HG03135 (cell line): ENCODE data around the gene CPEB4.

Experiments used
- ATAC-seq: cut with Tn5 transposase; IDR thresholded peaks from one replicate; pipeline ENCODE4 v1.9.1; 2021; ENCODE audit warnings: mild to moderate bottlenecking, moderate library complexity; ENCODE audit not compliant: unreplicated experiment

CPEB4 gene

DNA sequence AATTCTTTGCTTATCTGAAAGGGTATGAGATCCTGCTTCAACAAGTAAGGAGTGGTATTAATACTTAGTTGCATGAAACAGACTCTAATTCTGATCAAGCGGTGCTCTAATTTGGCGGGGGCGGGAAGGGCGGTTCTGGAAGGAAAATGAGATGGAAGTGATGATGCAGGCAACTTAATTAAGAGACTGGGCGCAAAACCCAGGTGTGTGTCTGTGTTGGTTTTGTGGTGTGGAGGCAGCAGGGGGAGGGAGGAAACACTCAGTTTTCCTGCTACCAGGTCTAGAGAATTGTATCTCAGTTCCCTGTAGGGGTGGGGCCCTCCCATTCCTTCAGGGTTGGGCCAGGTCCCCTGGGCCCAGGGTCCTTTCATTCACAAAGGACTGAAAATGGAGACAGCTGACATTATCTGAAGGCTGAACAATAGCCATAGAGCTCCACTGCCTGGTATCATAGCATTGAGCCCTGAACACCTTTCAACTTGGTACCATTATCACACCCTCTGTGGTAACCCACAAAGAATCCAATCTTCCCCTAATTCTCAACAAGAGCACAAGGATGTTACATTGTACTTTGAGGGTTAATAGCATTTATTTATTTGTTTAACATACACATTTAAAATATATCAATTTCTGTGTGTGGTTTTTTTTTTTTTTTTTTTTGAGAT is 83.7 kb downstream of the CPEB4 start:
- ATAC-seq = no peak

GRCh38 chr5:173972607-173972924 is 84.4 kb downstream of the CPEB4 start:
- ATAC-seq = no peak

GRCh38 chr5:173972925-173973615 is 84.9 kb downstream of the CPEB4 start:
- ATAC-seq = peak; percentile 82

DNA sequence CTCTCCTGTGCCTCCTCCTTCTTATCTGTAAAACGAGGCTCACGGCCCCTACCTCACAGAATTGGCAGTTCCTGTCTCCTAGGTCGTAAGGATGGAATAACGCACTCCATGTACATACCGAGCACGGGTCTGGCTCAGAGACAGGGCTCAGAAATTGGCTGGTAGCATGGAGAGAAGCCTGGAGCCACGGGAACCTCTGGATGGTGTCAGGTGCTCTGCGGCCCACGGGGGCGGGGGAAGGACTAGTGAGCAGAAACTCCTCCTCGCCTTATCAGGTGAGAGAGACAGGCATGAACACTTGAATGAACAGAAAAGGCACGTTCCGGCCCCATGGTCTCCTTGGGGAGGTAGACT is 85.4 kb downstream of the CPEB4 start:
- no peak for ATAC-seq

- ATAC-seq = no peak
These were observed 86.6 kb downstream of the CPEB4 start for GRCh38 chr5:173974688-173975239.

DNA sequence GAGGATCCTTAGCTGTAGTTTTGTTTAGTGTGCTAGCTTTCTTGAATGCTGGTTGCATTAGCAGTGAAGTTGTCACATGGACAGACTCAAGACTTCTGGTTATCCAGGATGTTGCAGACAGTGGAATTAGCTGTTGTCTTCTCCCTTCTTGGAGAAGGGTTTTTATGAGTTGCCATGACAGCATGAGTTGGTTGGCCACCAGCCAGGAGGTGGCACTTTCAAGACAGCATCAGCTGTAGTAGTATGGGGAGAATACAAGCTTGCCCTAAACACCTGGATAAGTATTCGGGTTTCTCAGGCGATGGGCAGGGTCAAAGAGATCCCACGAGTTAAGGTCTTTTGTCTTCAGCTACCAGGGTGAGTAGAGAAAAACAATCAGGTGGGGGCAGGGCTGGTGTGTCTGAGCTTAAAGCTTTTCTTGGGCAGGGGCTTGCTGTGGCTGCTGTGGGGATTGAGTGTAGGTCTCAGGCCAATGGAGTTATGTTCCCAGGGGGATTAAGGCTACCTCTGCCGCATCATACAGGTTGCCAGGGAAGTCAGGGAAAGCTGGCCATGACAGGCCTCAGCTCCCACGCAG is 93.1 kb downstream of the CPEB4 start:
- no peak for ATAC-seq

DNA sequence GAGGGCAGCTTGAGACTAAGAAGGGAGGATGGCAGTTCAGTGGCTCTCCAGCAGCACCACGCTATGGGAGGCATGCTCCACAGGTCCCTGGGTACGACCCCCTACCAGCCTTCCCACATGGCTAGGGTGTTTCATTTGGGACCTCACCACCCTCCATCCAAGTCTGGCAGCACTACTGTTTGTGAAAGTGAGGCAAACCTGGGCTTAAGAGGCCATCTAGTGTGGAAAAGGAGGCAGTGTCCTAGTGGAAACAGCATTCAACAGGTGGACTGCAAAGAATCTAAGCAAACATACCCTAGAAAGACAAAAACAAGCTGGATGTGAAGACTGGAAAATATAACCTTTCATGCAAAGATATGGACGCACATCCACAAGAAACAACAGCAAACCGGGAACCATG is 96.1 kb downstream of the CPEB4 start:
- no peak for ATAC-seq

- ATAC-seq = no peak
These were observed 100.6 kb downstream of the CPEB4 start, which contains the start of gene C5orf47 for GRCh38 chr5:173988554-173989431. Gene C5orf47, plus strand, starts transcription at chr5:173989170. Its CDS starts 94 bp downstream, at chr5:173989264.

DNA sequence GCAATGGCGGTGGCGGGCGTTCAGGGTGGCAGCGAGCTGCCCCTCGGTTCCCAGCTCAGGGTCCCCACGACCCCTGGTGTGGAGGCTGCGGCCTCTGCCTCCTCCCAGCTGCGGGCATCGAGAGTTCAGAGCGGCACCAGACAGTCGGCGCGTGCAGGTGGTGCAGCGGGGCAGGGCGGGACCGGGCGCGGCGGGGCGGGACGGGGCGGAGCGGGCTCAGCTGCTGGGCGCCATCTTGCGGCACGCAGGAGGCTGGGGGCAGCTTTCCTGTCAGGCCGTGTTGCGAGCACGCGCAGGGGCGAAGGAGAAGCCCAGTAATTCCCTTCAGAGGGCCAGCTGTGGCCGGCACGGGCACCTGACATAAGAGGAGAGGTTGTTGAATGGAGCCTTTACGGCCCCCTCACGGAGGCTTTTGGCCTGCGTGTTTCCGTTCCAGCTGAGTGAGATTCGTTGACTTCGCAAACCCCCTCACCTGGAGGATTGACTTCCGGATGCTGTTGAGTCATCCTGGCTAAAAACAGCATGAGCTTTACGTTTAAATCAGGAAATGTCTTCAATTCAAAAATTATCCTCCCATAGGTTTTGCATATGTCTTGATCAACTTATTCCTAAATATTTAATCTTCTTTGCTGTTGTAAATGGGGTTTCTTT is 101.4 kb downstream of the CPEB4 start:
- no peak for ATAC-seq

- ATAC-seq = no peak
These were observed 109.2 kb downstream of the CPEB4 start for GRCh38 chr5:173997331-173997730.

GRCh38 chr5:173998531-173998930 is 110.4 kb downstream of the CPEB4 start:
- no peak for ATAC-seq

GRCh38 chr5:174000076-174000475 is 111.9 kb downstream of the CPEB4 start:
- no peak for ATAC-seq

DNA sequence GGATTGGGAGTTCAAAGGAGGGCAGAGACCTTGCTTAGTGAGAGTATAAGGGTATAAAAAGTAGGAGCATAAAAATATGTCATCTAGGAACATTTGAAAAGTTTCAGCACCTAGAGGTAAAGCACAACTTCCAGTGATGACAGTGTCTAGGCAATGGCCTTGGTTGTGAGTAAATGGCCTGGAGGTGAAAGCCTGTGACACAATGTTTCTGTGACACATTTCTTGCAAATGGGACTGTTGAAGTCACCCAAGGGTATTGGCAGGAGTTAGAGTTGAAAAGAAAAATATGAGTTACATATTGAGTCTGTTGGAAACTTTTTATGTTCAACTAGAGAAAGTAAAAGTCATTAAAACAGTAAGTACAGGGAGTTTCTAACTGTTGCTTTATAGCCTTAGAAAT is 115.6 kb downstream of the CPEB4 start:
- no peak for ATAC-seq

- ATAC-seq = no peak
These were observed 120.8 kb downstream of the CPEB4 start for GRCh38 chr5:174008922-174009321.

GRCh38 chr5:174010365-174010764 is 122.2 kb downstream of the CPEB4 start:
- no peak for ATAC-seq

DNA sequence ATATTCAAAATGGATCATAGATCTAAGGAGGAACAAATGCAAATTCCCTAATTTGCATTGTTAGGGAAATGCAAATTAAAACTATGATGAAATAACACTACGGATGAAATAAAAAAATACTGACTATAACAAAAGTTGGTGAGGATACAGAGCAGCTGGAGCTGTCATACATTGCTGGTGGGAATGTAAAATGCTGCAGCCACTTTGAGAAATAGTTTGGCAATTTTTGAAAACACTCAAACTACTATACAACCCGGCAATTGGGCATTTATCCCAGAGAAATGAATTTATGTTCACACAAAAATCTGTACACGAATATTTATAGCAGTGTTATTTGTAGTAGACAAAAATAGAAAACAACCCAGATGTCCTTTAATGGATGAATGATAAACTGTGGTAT is 123.3 kb downstream of the CPEB4 start:
- no peak for ATAC-seq
